HG03175 (cell line): ENCODE measurements around the gene SSX7.
"Not testable (repeated sequence)": the region's sequence is repeated elsewhere in the genome, so short reads cannot be mapped to it uniquely, and the experiment has no call there.

Experiments used
- ATAC-seq: cut with Tn5 transposase; IDR thresholded peaks from one replicate; pipeline ENCODE4 v1.9.1; 2021; ENCODE audit warnings: mild to moderate bottlenecking, moderate library complexity; ENCODE audit not compliant: unreplicated experiment

Gene SSX7, protein sequence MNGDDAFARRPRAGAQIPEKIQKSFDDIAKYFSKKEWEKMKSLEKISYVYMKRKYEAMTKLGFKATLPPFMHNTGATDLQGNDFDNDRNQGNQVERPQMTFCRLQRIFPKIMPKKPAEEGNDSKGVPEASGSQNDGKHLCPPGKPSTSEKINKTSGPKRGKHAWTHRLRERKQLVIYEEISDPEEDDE

DNA sequence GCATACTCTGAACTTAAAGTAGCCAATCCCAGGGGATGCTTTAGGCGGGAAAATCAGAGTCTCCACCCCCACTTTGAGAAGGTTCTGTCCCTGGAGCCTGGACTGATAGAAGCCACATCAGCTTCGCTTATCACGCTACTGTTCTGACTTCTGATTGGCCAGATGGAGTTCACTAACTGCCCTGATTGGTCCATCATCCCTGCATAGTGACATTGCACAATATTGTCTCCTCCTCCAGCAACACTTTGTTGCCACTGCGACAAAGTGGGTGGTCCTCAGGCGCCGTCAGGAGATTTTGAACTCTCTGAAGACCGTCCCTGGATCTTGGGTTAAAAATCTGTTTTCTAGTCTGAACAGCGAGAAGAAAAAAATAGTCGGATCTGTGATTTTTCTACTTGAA is at the start of gene SSX7:
Gene SSX7, minus strand, starts transcription at position 101 of the 400 bp plus-strand sequence. CDS start 1,428 bp downstream, outside the sequence.
- ATAC-seq = not testable (repeated sequence)

DNA sequence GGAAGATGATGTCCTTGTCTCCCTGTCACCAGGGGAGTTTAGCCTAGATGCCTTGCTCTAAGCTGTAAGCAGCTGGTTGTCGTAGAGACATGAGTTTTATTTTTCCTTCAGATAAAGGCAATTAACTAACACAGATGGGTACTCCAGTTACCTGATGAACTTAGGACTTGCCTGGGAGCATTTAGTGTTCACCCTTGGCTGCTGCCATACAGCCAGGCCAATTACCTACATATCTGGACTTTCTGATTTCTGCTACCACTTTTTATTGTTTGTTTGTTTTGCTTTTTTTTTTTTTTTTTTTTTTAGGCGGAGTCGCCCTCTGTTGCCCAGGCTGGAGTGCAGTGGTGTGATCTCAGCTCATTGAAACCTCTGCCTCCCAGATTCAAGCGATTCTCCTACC is 37.3 kb upstream of the SSX7 start:
- not testable (repeated sequence) for ATAC-seq

DNA sequence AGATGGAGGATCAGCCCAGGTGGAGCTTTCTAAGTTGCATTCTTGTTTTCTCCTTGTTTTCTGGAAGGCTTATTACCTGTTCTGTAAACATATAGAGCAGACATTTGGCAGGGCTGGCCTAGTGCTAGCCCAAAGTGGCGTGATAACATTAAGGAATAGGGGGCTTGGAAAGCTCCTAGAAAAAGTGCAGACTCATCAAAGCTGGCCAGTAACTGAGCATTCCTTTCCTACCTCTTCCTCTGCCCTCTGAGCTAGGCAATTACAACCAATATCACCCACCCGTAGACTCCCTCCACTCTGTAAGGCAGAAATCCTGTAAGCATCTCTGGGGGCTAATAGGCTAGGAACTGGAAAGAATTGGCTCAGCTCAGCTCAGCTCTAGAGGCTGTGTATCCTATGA is 7.5 kb upstream of the SSX7 start:
- not testable (repeated sequence) for ATAC-seq

DNA sequence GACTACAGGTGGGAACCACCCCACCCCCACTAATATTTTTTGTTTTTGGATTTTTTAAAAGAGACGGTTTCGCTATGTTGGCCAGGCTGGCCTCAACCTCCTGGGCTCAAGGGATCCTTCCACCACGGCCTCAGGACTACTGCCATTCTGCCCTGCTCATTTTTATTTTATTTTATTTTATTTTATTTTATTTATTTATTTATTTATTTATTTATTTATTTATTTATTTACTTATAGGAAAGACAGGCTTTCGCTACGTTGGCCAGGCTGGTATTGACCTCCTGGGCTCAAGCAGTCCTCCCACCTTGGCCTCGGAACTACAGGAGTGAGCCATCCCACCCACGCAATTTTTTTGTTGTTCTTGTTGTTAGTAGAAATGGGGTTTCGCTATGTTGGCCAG is 775 bp upstream of the SSX7 start:
- not testable (repeated sequence) for ATAC-seq

DNA sequence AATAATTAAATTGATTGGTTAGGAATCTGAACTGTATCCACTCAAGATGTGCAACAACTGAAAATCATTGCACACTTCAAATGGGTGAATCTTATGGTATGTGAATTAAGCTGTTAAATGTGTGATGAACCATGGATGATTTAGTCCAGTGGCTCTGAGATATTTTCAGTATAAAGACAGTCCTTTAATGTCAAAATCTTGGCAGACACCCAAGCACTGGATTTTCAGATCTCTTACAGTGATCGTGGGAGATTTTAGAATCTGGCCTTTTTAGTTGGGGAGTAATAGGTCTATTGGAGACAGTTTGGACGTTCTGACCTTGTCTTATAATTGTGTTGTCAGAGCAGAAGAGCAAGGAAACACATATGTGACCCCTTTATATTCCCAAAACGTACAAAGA is 4.0 kb downstream of the SSX7 start:
- not testable (repeated sequence) for ATAC-seq

DNA sequence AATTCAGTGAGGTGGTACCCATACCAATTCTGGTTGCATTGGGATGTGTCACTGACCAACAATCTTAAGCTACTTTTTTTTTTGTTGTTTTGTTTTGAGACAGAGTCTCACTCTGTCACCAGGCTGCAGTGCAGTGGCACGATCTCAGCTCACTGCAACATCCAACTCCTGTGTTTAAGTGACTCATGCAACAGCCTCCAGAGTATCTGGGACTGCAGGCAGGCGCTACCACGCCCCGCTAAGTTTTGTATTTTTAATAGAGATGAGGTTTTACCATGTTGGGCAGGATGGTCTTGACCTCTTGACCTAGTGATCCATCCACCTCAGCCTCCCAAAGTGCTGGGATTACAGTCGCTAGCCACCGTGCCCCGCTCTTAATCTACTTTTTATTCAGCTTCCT is 5.7 kb downstream of the SSX7 start:
- ATAC-seq = not testable (repeated sequence)

DNA sequence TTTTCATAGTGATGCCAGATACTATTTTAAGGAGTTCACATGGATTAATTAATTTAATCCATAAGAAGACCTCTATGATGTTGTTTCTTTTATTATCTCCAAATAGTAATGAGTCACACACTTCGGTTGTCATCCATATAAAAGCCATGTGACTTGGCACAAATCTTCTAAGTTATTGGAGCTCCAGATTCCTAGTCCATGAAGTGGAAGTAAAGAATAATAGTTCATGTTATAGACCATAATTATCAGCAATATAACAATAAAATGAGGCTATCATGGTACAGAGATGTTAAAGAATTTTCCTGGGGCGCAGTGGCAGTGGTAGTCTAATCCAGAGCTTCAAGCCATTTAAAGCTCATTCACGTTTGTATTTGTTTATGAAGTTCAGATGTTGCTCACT is 26.2 kb downstream of the SSX7 start:
- not testable (repeated sequence) for ATAC-seq

DNA sequence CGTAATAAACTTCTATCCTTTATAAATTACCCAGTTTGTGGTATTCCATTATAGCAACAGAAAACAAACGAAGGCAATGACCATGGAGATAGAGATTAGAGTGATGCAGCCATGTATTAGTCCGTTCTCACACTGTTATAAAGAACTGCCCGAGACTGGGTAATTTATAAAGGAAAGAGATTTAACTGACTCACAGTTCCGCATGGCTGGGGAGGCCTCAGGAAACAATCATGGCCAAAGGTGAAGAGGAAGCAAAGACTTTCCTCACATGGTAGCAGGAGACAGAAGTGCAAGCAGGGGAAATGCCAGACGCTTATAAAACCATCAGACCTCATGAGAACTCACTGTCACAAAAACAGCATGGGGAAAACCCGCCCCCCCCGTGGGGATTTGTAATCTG is 34.0 kb downstream of the SSX7 start:
- not testable (repeated sequence) for ATAC-seq

DNA sequence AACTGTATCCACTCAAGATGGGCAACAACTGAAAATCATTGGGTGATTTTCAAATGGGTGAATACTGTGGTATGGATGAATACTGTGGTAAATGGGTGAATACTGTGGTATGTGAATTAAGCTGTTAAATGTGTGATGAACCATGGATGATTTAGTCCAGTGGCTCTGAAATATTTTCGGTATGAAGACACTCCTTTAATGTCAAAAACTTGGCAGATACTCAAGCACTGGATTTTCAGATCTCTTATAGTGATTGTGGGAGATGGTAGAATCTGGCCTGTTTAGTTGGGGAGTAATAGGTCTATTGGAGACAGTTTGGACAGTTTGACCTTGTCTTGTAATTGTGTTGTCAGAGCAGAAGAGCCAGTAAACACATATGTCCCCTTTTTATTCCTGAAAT is 45.7 kb downstream of the SSX7 start:
- ATAC-seq = no peak

DNA sequence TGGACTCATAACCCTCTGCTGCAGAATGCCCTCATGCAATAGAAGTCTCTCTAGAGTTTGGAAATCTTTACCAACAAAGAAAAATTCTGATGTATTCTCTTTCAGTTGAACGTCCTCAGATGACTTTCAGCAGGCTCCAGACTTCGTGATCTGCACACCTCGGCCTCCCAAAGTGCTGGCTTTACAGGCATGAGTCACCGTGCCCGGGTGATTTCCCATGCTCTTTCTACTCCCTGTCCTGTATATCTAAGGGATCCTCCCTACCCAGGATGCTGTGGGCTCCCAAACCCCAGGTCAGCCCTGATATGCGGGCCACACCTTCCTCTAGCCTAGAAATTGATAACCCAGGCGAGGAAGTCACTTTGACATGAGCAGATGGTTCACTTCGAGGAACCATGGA is 51.5 kb downstream of the SSX7 start:
- not testable (repeated sequence) for ATAC-seq

DNA sequence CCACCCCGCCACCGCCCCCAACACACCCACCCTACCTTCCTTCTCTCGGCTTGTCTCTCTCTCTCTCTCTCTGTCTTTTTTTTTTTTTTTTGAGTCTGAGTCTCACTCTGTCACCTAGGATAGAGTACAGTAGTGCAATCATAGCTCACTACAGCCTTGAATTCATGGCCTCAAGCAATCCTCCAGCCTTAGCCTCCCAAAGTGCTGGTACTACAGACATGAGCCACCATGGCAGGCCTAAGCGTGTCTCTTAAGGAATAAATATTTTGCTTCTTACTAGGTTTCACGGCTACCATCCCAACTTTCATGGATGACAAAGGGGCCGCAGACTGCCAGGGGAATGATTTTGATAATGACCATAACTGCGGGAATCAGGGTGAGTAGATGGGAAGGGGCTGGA is 55.8 kb downstream of the SSX7 start:
- no peak for ATAC-seq

DNA sequence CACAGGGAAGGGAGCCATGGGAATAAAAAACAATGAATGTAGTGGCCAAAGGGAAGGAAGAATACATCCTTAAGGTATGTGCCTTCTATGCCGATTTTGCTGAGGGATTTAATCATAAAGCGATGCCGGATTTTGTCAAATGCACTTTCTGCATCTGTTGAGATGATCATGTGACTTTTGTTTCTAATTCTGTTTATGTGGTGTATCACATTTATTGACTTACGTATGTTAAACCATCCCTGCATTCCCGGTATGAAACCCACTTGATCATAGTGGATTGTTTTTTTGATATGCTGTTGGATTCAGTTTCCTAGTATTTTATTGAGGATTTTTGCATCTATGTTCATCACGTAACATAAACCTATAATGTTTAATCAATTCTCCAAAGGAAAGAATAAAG is 60.0 kb downstream of the SSX7 start:
- no peak for ATAC-seq
